Colonic mucosa (tissue), 4 donors: ENCODE data around the gene WWOX. TPM values are rescaled to one million over a fixed set of nuclear protein-coding genes. Genes with fewer than 3 reads are reported as not detected.

Source experiments
- DNase-seq: peaks from one replicate; pipeline ENCODE4 v3.0.0-alpha.2; 2020
- H3K27ac ChIP-seq: fragments of 200-600 bp; one replicate; pipeline ENCODE4 v1.8.0; 2021
- H3K27me3 ChIP-seq: fragments of 200-600 bp; one replicate; pipeline ENCODE4 v1.8.0; 2021
- H3K36me3 ChIP-seq: fragments of 200-600 bp; one replicate; pipeline ENCODE4 v1.8.0; 2021
- H3K4me1 ChIP-seq: fragments of 200-600 bp; one replicate; pipeline ENCODE4 v1.8.0; 2021; ENCODE audit warnings: mild to moderate bottlenecking
- H3K4me3 ChIP-seq: fragments of 200-600 bp; one replicate; pipeline ENCODE4 v1.8.0; 2021
- H3K9ac ChIP-seq, 2 donors: one replicate each; pipeline ENCODE4 v1.7.0; 2013; ENCODE audit warnings: control low read depth in 2 of 2, low read depth in 2 of 2, low read length in 2 of 2
- H3K9me3 ChIP-seq: fragments of 200-600 bp; one replicate; pipeline ENCODE4 v1.8.0; 2021
- intact Hi-C: fragments of 100-400 bp; cut with DNase I; formaldehyde crosslinking; loops from one replicate; pipeline ENCODE4 v1.14.1; 2022
- total RNA-seq, 2 donors: library from RNA; stranded (reverse); fragmentation: NEBNext Ultra II Directional in 1 of 2; extraction: Animal tissue kit (Norgen Biotek cat#: 25700) in 1 of 2; gene quantifications; one replicate each; pipeline ENCODE4 v1.2.1, GENCODE V29; 2021
- TF ChIP-seq, protein P1 (sequence below): fragments of 200-600 bp; IDR thresholded peaks from one replicate; pipeline ENCODE4 v1.8.0; 2022; ENCODE audit warnings: antibody characterized with exemption, mild to moderate bottlenecking
- donor health status: healthy.
- donor health status: DM: no; HTN: no; CAD: no.
- donor health status: DM: no; HTN: no; CAD: no.

WWOX gene
- total RNA-seq, 2 donors from 2014 or later, result 7.2 to 11.0 TPM

DNA sequence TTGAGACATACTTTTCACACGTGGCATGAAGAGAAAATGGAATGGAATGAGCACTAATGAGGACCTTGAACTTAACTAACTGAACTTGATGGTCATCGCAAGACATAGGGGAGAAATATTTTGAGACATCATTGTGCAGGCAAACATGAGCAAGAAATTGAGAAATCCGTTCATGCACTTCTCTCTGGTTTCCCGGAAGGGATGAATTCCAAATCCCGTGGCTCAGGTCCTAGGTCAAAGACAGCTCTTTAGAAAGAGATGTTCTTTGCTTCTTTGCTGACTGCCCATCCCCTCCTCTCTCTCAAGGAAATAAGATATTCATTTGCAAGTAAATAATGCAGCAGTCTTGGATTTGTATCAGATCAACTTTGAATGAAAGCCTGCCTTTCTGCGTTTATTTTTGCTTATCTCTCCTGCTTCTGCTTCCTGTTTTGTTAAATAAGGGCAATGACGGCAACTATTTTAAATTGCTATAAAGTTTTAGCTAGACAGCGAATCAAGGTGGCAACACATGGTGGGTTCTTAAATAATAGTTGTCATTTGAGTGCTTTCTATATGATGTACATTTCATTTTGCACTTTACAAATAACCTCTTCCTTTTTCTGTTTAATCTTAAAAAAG, 843.3 kb downstream of the WWOX start:
- intact Hi-C loops, result no loop called here
- Histone ChIP-seq H3K36me3 (no peaks in the 10 kb centered on the region), H3K27ac (no peak overlapping the region), H3K4me3 (no peak overlapping the region), H3K9me3 (no peaks in the 10 kb centered on the region), H3K4me1 (no peaks in the 10 kb centered on the region), H3K9ac (no peak overlapping the region), H3K27me3 (no peaks in the 10 kb centered on the region)
- no peak for DNase-seq
- TF ChIP-seq, protein P1, sequence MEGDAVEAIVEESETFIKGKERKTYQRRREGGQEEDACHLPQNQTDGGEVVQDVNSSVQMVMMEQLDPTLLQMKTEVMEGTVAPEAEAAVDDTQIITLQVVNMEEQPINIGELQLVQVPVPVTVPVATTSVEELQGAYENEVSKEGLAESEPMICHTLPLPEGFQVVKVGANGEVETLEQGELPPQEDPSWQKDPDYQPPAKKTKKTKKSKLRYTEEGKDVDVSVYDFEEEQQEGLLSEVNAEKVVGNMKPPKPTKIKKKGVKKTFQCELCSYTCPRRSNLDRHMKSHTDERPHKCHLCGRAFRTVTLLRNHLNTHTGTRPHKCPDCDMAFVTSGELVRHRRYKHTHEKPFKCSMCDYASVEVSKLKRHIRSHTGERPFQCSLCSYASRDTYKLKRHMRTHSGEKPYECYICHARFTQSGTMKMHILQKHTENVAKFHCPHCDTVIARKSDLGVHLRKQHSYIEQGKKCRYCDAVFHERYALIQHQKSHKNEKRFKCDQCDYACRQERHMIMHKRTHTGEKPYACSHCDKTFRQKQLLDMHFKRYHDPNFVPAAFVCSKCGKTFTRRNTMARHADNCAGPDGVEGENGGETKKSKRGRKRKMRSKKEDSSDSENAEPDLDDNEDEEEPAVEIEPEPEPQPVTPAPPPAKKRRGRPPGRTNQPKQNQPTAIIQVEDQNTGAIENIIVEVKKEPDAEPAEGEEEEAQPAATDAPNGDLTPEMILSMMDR, result no peak

DNA sequence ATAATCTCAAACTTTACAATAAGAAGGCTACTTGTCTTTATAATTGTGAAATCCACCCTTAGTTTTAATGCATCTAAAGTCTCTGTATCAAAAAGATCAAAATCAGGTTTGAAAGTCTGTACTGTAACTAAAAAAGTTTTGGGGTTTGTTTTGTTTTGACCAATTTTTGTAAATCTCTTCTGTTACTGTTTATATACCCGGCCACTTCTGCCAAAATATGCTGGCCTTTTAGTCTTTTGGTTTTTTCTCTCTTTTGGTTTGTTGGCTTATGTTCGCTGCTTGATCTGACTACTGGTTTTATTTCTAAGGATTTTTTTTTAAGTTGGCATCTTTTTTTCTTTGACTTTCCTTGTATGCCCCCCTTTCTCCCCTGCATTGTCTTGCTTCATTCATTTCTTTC, 845.9 kb downstream of the WWOX start:
- Histone ChIP-seq H3K36me3 (no peaks in the 10 kb centered on the region), H3K9me3 (no peaks in the 10 kb centered on the region), H3K9ac (no peak overlapping the region), H3K27me3 (no peaks in the 10 kb centered on the region), H3K4me1 (no peaks in the 10 kb centered on the region), H3K27ac (no peak overlapping the region), H3K4me3 (no peak overlapping the region)
- TF ChIP-seq, protein P1, result no peak
- intact Hi-C loops, result no loop called here
- no peak for DNase-seq

DNA sequence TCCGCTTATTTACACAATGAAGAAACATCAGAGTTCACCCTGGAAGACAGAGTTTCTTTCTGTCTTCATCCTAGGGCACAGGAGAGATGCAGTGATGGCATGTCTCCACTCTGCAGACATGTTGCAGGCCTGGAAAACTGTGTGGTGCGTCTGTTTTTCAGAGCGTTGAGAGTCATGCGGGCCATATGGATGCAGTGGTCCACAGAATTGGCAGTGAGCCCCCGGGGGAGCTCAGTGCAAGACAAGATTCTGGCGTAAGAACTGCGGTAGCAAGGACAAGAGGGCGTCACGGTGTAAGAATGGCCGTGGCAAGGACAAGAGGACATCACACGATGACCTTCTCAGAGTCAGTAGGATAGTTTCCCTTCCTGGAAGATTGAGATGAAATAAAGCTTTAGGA, 847.1 kb downstream of the WWOX start:
- H3K4me3 ChIP-seq, result no peak overlapping the region
- intact Hi-C loops, result no loop called here
- no peaks in the 10 kb centered on the region for H3K27me3 ChIP-seq
- H3K27ac ChIP-seq, result no peak overlapping the region
- no peaks in the 10 kb centered on the region for H3K4me1 ChIP-seq
- H3K36me3 ChIP-seq, result no peaks in the 10 kb centered on the region
- no peak for DNase-seq
- TF ChIP-seq, protein P1, result no peak
- H3K9me3 ChIP-seq, result no peaks in the 10 kb centered on the region
- H3K9ac ChIP-seq, result no peak overlapping the region

DNA sequence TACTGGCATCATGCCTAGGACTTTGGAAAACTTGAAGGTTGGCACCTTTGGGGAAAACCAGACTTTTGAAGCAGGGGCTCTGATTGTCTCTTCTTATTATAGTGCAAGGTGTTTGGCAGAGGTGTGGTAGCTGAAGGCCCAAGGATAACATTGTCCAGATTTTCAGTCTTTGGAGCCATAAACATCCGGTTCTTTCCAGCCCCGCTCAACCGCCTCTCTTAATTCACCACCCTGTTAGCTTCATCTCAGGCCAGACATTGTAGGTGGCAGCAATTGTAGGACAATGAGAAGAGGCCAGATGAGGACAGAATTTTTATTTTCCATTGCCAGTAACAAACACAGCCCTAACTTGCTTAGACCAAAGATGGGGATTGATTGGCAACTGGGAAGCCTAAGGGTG, 851.3 kb downstream of the WWOX start:
- no peaks in the 10 kb centered on the region for H3K9me3 ChIP-seq
- intact Hi-C loops, result no loop called here
- DNase-seq, result no peak
- no peaks in the 10 kb centered on the region for H3K27me3 ChIP-seq
- no peaks in the 10 kb centered on the region for H3K4me1 ChIP-seq
- H3K4me3 ChIP-seq, result no peak overlapping the region
- TF ChIP-seq, protein P1, result no peak
- H3K36me3 ChIP-seq, result no peaks in the 10 kb centered on the region
- H3K27ac ChIP-seq, result no peak overlapping the region
- no peak overlapping the region for H3K9ac ChIP-seq

DNA sequence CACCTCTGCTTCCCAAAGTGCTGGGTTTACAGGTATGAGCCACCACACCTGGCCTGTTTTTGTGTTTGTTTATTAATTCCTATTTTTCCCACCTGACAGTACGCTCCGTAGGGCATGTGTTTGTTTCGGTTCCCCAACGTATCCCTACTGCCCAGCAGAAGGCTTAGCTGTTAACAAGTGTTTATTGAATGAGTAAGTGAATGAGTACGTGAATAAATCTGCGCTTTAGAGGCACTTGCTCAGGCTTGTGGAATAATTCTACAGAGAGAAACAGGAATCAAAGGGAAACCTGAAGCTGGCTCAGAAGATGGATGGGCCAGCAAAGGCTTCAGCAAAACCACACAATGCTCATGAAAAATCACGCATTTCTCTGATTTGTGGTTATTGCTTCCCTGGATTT, 853.2 kb downstream of the WWOX start:
- Histone ChIP-seq H3K36me3 (no peaks in the 10 kb centered on the region), H3K27ac (no peak overlapping the region), H3K4me3 (no peak overlapping the region), H3K9ac (no peak overlapping the region), H3K27me3 (no peaks in the 10 kb centered on the region), H3K4me1 (no peaks in the 10 kb centered on the region), H3K9me3 (no peaks in the 10 kb centered on the region)
- no peak for DNase-seq
- TF ChIP-seq, protein P1, result no peak
- intact Hi-C loops, result no loop called here
